ENCODE measurements around the gene MAPKAPK5.
"Not testable (repeated sequence)": the region's sequence is repeated elsewhere in the genome, so short reads cannot be mapped to it uniquely, and the experiment has no call there.

The MAPKAPK5 gene

DNA sequence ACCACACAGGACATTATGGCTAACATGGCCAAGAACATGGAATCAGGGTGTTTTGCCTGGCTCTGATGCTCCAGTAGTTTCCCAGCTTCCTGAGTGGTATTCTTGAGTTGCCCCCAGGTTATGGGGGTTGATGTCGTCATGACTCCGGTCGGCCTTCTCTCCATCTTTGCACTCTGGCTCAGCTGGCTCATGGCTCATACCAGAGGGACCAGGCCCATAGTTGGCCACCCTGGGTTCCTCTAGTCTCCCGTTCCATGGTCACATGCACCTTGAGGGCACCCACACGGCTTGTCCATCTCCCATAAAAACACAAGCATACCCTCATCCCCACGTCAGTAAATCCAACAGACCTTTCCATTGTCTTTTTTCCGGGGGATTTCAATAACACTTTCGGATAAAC lies 23.7 kb upstream of the MAPKAPK5 start:
- no peak for TF ChIP-seq EZH2 (IDR thresholded peaks at IDR 0.05; ENCODE audit: borderline replicate concordance, low read depth, low read length, severe bottlenecking)
- TF ChIP-seq, protein P1, sequence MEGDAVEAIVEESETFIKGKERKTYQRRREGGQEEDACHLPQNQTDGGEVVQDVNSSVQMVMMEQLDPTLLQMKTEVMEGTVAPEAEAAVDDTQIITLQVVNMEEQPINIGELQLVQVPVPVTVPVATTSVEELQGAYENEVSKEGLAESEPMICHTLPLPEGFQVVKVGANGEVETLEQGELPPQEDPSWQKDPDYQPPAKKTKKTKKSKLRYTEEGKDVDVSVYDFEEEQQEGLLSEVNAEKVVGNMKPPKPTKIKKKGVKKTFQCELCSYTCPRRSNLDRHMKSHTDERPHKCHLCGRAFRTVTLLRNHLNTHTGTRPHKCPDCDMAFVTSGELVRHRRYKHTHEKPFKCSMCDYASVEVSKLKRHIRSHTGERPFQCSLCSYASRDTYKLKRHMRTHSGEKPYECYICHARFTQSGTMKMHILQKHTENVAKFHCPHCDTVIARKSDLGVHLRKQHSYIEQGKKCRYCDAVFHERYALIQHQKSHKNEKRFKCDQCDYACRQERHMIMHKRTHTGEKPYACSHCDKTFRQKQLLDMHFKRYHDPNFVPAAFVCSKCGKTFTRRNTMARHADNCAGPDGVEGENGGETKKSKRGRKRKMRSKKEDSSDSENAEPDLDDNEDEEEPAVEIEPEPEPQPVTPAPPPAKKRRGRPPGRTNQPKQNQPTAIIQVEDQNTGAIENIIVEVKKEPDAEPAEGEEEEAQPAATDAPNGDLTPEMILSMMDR (IDR thresholded peaks at IDR 0.05; ENCODE audit: borderline replicate concordance, extremely low read depth, low read length, poor library complexity, severe bottlenecking): no peak
- no peak overlapping the region for H3K27ac ChIP-seq (ENCODE audit: low read length)
- H3K4me1 ChIP-seq (ENCODE audit: insufficient read depth, low read length): peaks cover 2% of the 10 kb centered on the region; the same call in 1 of the 2 replicates
- H3K4me3 ChIP-seq (ENCODE audit: low read depth in 1 of 2, low read length in 2 of 2): no peak overlapping the region
- no peak overlapping the region for H3K9ac ChIP-seq (ENCODE audit: low read depth, low read length)
- H3K9me3 ChIP-seq (ENCODE audit: insufficient read depth, low read length, severe bottlenecking): no peaks in the 10 kb centered on the region
- ATAC-seq (ENCODE audit: insufficient read depth, low read depth) (no peak), DNase-seq (no peak)
- H3K4me2 ChIP-seq (ENCODE audit: insufficient read depth, low read length): no peak overlapping the region
- H3K27me3 ChIP-seq (ENCODE audit: insufficient read depth, low read length, poor library complexity): no peaks in the 10 kb centered on the region
- no peaks in the 10 kb centered on the region for H3K36me3 ChIP-seq (ENCODE audit: insufficient read depth, low read length)
- no peaks in the 10 kb centered on the region for H4K20me1 ChIP-seq (ENCODE audit: insufficient read depth, low read length)
- H3K79me2 ChIP-seq (ENCODE audit: insufficient read depth, low read length): no peaks in the 10 kb centered on the region
- H2AFZ ChIP-seq (ENCODE audit: low read depth, low read length): no peak overlapping the region

DNA sequence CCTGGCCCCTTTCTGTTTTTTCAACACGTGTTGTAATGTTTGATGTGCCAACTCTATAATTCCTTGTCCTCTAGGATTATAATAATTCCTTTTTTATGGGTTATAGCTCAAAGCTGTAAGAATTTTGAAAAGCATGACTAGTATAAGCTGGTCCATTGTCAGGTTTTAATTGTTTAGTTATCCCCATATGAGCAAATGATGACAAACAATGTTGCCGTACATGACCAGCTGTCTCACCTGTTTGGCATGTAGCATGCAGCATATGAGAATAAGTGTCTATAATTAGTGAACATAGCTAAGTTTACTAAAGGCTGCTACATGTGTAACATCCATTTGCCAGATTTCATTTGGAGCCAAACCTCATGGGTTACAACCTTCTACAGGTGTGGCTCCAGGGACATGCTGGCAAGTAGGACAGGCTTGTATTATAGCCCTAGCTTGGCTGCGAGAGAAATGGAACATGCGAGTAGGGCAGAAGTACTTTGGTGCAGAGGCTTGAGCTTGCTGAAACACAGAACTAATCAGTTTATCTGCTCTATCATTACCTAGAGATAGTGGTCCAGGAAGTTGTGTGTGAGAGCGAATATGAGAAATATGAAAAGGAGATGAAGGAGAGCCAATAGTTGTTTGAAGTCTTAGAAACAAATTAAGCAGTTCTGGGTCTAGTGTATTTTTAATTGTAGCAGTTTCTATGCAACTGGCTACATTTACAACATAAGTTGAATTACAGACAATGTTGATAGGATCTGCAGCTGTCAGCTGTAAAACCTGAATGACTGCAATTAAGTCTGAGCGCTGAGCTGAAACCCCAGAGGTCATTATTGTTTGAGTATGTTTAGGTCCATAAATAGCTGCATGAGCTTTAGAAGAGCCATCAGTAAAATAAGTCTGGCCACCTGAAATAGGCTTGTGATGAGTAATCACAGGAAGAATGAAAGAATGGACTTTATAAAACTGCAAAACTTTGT lies 22.6 kb upstream of the MAPKAPK5 start:
- H3K79me2 ChIP-seq (ENCODE audit: insufficient read depth, low read length): no peaks in the 10 kb centered on the region
- peaks cover 4% of the 10 kb centered on the region for H3K27me3 ChIP-seq (ENCODE audit: insufficient read depth, low read length, poor library complexity)
- H3K36me3 ChIP-seq (ENCODE audit: insufficient read depth, low read length): no peaks in the 10 kb centered on the region
- no peaks in the 10 kb centered on the region; the same call in 1 of the 2 replicates for H4K20me1 ChIP-seq (ENCODE audit: insufficient read depth, low read length)
- no peak overlapping the region for H3K27ac ChIP-seq (ENCODE audit: low read length)
- H3K4me2 ChIP-seq (ENCODE audit: insufficient read depth, low read length): no peak overlapping the region
- no peak overlapping the region for H2AFZ ChIP-seq (ENCODE audit: low read depth, low read length)
- TF ChIP-seq, protein P1 (IDR thresholded peaks at IDR 0.05; ENCODE audit: borderline replicate concordance, extremely low read depth, low read length, poor library complexity, severe bottlenecking): no peak
- no peak for TF ChIP-seq EZH2 (IDR thresholded peaks at IDR 0.05; ENCODE audit: borderline replicate concordance, low read depth, low read length, severe bottlenecking)
- ATAC-seq (ENCODE audit: insufficient read depth, low read depth) (no peak), DNase-seq (no peak)
- no peak overlapping the region for H3K9ac ChIP-seq (ENCODE audit: low read depth, low read length)
- no peak overlapping the region for H3K4me3 ChIP-seq (ENCODE audit: low read depth in 1 of 2, low read length in 2 of 2)
- no peaks in the 10 kb centered on the region for H3K9me3 ChIP-seq (ENCODE audit: insufficient read depth, low read length, severe bottlenecking)
- H3K4me1 ChIP-seq (ENCODE audit: insufficient read depth, low read length): no peaks in the 10 kb centered on the region

DNA sequence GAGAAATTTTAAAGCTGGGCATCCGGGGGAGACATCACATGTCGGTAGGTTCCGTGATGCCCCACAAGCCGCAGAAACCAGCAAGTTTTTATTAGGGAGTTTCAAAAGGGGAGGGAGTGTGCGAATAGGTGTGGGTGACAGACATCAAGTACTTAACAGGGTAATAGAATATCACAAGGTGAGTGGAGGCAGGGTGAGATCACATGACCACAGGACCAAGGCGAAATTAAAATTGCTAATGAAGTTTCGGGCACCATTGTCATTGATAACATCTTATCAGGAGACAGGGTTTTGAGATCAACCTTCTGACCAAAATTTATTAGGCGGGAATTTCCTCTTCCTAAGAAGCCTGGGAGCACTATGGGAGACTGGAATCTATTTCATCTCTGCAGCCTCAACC lies 21.2 kb upstream of the MAPKAPK5 start:
- not testable (repeated sequence) for H3K4me3 ChIP-seq (ENCODE audit: low read depth in 1 of 2, low read length in 2 of 2); H3K36me3 ChIP-seq (ENCODE audit: insufficient read depth, low read length)

DNA sequence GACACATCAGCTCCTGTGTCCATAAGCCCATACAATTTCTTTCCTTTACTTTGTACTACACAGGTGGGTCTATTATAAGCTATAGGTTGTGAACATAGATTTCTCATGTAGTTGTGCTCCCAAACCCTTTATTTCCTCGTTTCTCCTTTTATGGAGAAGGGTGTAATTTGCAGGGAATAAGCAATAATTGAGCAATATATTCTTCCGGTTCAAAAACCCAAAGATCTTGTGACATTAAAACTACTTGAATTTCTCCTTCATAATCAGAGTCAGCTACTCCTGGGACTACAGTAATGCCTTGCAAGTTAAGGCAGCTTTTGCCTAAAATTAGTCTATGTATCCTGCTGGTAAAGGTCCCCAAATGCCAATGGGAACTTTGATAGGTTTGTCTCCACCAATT lies 19.1 kb upstream of the MAPKAPK5 start:
- Histone ChIP-seq H3K9ac (ENCODE audit: low read depth, low read length) (no peak overlapping the region), H2AFZ (ENCODE audit: low read depth, low read length) (no peak overlapping the region), H3K27me3 (ENCODE audit: insufficient read depth, low read length, poor library complexity) (peaks cover 4% of the 10 kb centered on the region), H3K4me3 (ENCODE audit: low read depth in 1 of 2, low read length in 2 of 2) (no peak overlapping the region), H3K4me1 (ENCODE audit: insufficient read depth, low read length) (no peaks in the 10 kb centered on the region), H4K20me1 (ENCODE audit: insufficient read depth, low read length) (no peaks in the 10 kb centered on the region; the same call in 1 of the 2 replicates), H3K36me3 (ENCODE audit: insufficient read depth, low read length) (no peaks in the 10 kb centered on the region), H3K4me2 (ENCODE audit: insufficient read depth, low read length) (no peak overlapping the region), H3K27ac (ENCODE audit: low read length) (no peak overlapping the region), H3K79me2 (ENCODE audit: insufficient read depth, low read length) (no peaks in the 10 kb centered on the region), H3K9me3 (ENCODE audit: insufficient read depth, low read length, severe bottlenecking) (no peaks in the 10 kb centered on the region)
- ATAC-seq (ENCODE audit: insufficient read depth, low read depth) (no peak), DNase-seq (no peak)
- no peak for TF ChIP-seq EZH2 (IDR thresholded peaks at IDR 0.05; ENCODE audit: borderline replicate concordance, low read depth, low read length, severe bottlenecking)
- TF ChIP-seq, protein P1 (IDR thresholded peaks at IDR 0.05; ENCODE audit: borderline replicate concordance, extremely low read depth, low read length, poor library complexity, severe bottlenecking): no peak

More for the DNA sequence above, 21.2 kb upstream of the MAPKAPK5 start:
- not testable (repeated sequence) for H4K20me1 ChIP-seq (ENCODE audit: insufficient read depth, low read length); DNase-seq; H3K79me2 ChIP-seq (ENCODE audit: insufficient read depth, low read length); H3K27ac ChIP-seq (ENCODE audit: low read length); H2AFZ ChIP-seq (ENCODE audit: low read depth, low read length); H3K4me1 ChIP-seq (ENCODE audit: insufficient read depth, low read length); H3K4me2 ChIP-seq (ENCODE audit: insufficient read depth, low read length); ATAC-seq (ENCODE audit: insufficient read depth, low read depth); H3K9ac ChIP-seq (ENCODE audit: low read depth, low read length); H3K9me3 ChIP-seq (ENCODE audit: insufficient read depth, low read length, severe bottlenecking); H3K27me3 ChIP-seq (ENCODE audit: insufficient read depth, low read length, poor library complexity)

Measured in DND-41 (cell line).